A549 (cell line): ENCODE results near the gene TEX47. TPM values are rescaled to one million over a fixed set of nuclear protein-coding genes. Genes with fewer than 3 reads are reported as not detected.

Experiments
- ATAC-seq, 2 experiments: fragments of 200-7000 bp in 1 of 2; fragments of >200 bp in 1 of 2; cut with Nextera tagmentation in 1 of 2; cut with Tn5 transposase in 1 of 2; 3 replicates each; pipeline versions ENCODE4 v1.8.0 to v1.9.1; 2018 to 2020; ENCODE audit warnings: mild to moderate bottlenecking in 1 of 2, moderate library complexity in 1 of 2
- CTCF ChIA-PET: fragments of 300-600 bp; sonication (Branson Sonifier 250); formaldehyde crosslinking; extraction: SDS; loops from one replicate; lab custom pipeline; 2021; ENCODE audit warnings: antibody characterized with exemption, inconsistent platforms; lab: Yijun Ruan, JAX
- POLR2A ChIA-PET: fragments of 350-600 bp; formaldehyde crosslinking; extraction: SDS; loops from one replicate; lab custom pipeline; 2021; ENCODE audit warnings: antibody characterized with exemption, inconsistent platforms; lab: Yijun Ruan, JAX
- DNase-seq, 2 experiments: peaks; one replicate each; pipeline versions ENCODE4 v3.0.0 to v3.0.0-alpha.2; 2011 to 2016; ENCODE audit warnings: low read depth in 1 of 2, low spot score in 1 of 2
- FAIRE-seq: peaks from 2 replicates; lab custom pipeline; 2011; peaks lifted over from hg19 to GRCh38; lab: Jason Lieb, UNC
- H3K27ac ChIP-seq, 2 experiments: fragments of >200 bp; sonication (Bioruptor Twin); formaldehyde crosslinking; 3 replicates each; pipeline ENCODE4 v1.5.1; 2016 to 2017
- H3K4me1 ChIP-seq: fragments of >200 bp; sonication (Bioruptor Twin); formaldehyde crosslinking; 3 replicates; pipeline ENCODE4 v1.6.1; 2016
- H3K4me2 ChIP-seq: fragments of >200 bp; sonication (Bioruptor Twin); formaldehyde crosslinking; 3 replicates; pipeline ENCODE4 v1.6.1; 2016
- H3K4me3 ChIP-seq: fragments of >200 bp; sonication (Bioruptor Twin); formaldehyde crosslinking; 3 replicates; pipeline ENCODE4 v1.5.1; 2016
- H3K9me3 ChIP-seq: fragments of >200 bp; sonication (Bioruptor Twin); formaldehyde crosslinking; 3 replicates; pipeline ENCODE4 v1.6.1; 2016
- ATOH8 ChIP-seq: fragments of 250-450 bp; sonication (Bioruptor Pico); IDR thresholded peaks from 2 replicates; pipeline ENCODE4 v1.5.0; 2020; ENCODE audit warnings: low read depth, mild to moderate bottlenecking, moderate library complexity
- CTCF ChIP-seq: fragments of >200 bp; sonication (Bioruptor Twin); formaldehyde crosslinking; IDR thresholded peaks from 3 replicates; pipeline ENCODE4 v1.5.1; 2016
- EP300 ChIP-seq, 2 experiments: fragments of >200 bp; sonication (Bioruptor Twin); formaldehyde crosslinking; IDR thresholded peaks; 2 replicates in 1 of 2; 3 replicates in 1 of 2; pipeline ENCODE4 v1.6.1; 2016 to 2017
- GATA3 ChIP-seq: IDR thresholded peaks from 2 replicates; pipeline ENCODE4 v1.6.1; 2012; ENCODE audit warnings: borderline replicate concordance
- HES2 ChIP-seq: fragments of >200 bp; sonication (Bioruptor Twin); formaldehyde crosslinking; IDR thresholded peaks from 2 replicates; pipeline ENCODE4 v1.6.1; 2016
- HEYL ChIP-seq: fragments of 250-450 bp; sonication (Bioruptor Pico); IDR thresholded peaks from 2 replicates; pipeline ENCODE4 v1.8.0; 2021; ENCODE audit warnings: mild to moderate bottlenecking, moderate library complexity
- HOXA7 ChIP-seq: fragments of 250-450 bp; sonication (Bioruptor Pico); IDR thresholded peaks from 2 replicates; pipeline ENCODE4 v1.5.0; 2020; ENCODE audit warnings: mild to moderate bottlenecking, moderate library complexity
- HOXB13 ChIP-seq: fragments of 250-450 bp; sonication (Bioruptor Pico); IDR thresholded peaks from 2 replicates; pipeline ENCODE4 v1.5.0; 2020; ENCODE audit warnings: low read depth, mild to moderate bottlenecking, moderate library complexity
- JUNB ChIP-seq: fragments of >200 bp; sonication (Bioruptor Twin); formaldehyde crosslinking; IDR thresholded peaks from 2 replicates; pipeline ENCODE4 v1.6.1; 2016
- KDM5A ChIP-seq: fragments of 200-600 bp; sonication (generic); IDR thresholded peaks from 2 replicates; pipeline ENCODE4 v1.6.1; 2016; ENCODE audit warnings: antibody characterized with exemption, mild to moderate bottlenecking
- MAFK ChIP-seq: fragments of 450-650 bp; IDR thresholded peaks from 2 replicates; pipeline ENCODE4 v1.6.1; 2014; ENCODE audit not compliant: partially characterized antibody
- MAX ChIP-seq: IDR thresholded peaks from 2 replicates; pipeline ENCODE4 v1.6.1; 2012
- MAZ ChIP-seq: fragments of 150-350 bp; IDR thresholded peaks from 2 replicates; pipeline ENCODE4 v1.6.1; 2014; ENCODE audit warnings: antibody characterized with exemption, low read depth, low read length, borderline replicate concordance
- NFE2L2 ChIP-seq: fragments of 150-350 bp; conservative IDR thresholded peaks from 2 replicates; pipeline ENCODE4 v1.6.1; 2014; ENCODE audit warnings: low read length
- PBX3 ChIP-seq: IDR thresholded peaks from 2 replicates; pipeline ENCODE4 v1.6.1; 2012
- PHF8 ChIP-seq: fragments of 200-600 bp; sonication (generic); IDR thresholded peaks from 2 replicates; pipeline ENCODE4 v1.6.1; 2016; ENCODE audit warnings: low read depth, mild to moderate bottlenecking, antibody characterized with exemption, moderate library complexity, borderline replicate concordance
- POLR2AphosphoS2 ChIP-seq: conservative IDR thresholded peaks from 2 replicates; pipeline ENCODE4 v1.6.1; 2012; ENCODE audit warnings: low read length, improper control_type of control experiment, inconsistent platforms
- RARB ChIP-seq: fragments of 250-450 bp; sonication (Bioruptor Pico); IDR thresholded peaks from 2 replicates; pipeline ENCODE4 v1.8.0; 2021; ENCODE audit warnings: mild to moderate bottlenecking, moderate library complexity
- SREBF2 ChIP-seq: fragments of 450-650 bp; IDR thresholded peaks from 2 replicates; pipeline ENCODE4 v1.6.1; 2014; ENCODE audit warnings: mild to moderate bottlenecking, moderate library complexity
- USF2 ChIP-seq: fragments of 450-650 bp; IDR thresholded peaks from 2 replicates; pipeline ENCODE4 v1.6.1; 2014; ENCODE audit warnings: antibody characterized with exemption
- ZNF302 ChIP-seq: fragments of 250-450 bp; sonication (Bioruptor Pico); IDR thresholded peaks from 2 replicates; pipeline ENCODE4 v1.9.0; 2021; ENCODE audit warnings: inconsistent platforms, mild to moderate bottlenecking, moderate library complexity
- WGBS: methylation state at CpG from one replicate; pipeline ENCODE4 v1.1.6; 2017; ENCODE audit errors: missing lambda C conversion rate; 5-methylcytosine and 5-hydroxymethylcytosine counted together
- polyA plus RNA-seq, 4 experiments: library from polyadenylated mRNA; depleted of rRNA in 3 of 4; stranded (reverse); fragments of >200 nt; fragmentation: RNase III in 1 of 4; extraction: RNeasy Plus Mini Kit Qiagen cat#74134 plus additional on column Dnase treatment in 1 of 4; gene quantifications; 2 replicates in 3 of 4; 3 replicates in 1 of 4; pipeline ENCODE4 v1.2.3, GENCODE V29; 2011 to 2017

TEX47 gene
- polyA plus RNA-seq, 2 of the 4 experiments (the other 2 are of a cell fraction): not detected

- POLR2A ChIA-PET: no interaction called here
- no peak for TF ChIP-seq HOXB13 (CRISPR knock-in tag)
- no peak for TF ChIP-seq PBX3
- TF ChIP-seq, all 56 proteins: peak for 0
- CTCF ChIA-PET: no interaction called here
- Histone ChIP-seq H3K4me1 (no peaks in the 10 kb centered on the region), H3K4me2 (no peak overlapping the region), H3K9me3 (no peaks in the 10 kb centered on the region), H3K27ac (no peak overlapping the region), H3K4me3 (no peak overlapping the region)
- 3% methylated on average over 3 of the region's 3 CpGs for WGBS
- DNase-seq (no peak), FAIRE-seq (no peak), ATAC-seq (no peak)
Measured at GRCh38 chr7:88801046-88801445, 5.5 kb upstream of the TEX47 start.

GRCh38 chr7:88792361-88792760 lies 3.2 kb downstream of the TEX47 start:
- 0% methylated on average over 3 of the region's 3 CpGs for WGBS
- Histone ChIP-seq H3K4me2 (no peak overlapping the region), H3K27ac (no peak overlapping the region), H3K4me1 (no peaks in the 10 kb centered on the region), H3K9me3 (no peaks in the 10 kb centered on the region), H3K4me3 (no peak overlapping the region)
- no peak for FAIRE-seq
- ChIA-PET CTCF (interaction anchor here (0.8 kb wide), 1 partner anchor 29 kb away, joined by 3 read pairs; no protein-coding TSS in a partner anchor), POLR2A (no interaction called here)
- TF ChIP-seq NFE2L2: no peak
- TF ChIP-seq EP300 (IDR thresholded peaks at IDR 0.05): no peak
- TF ChIP-seq GATA3: no peak
- TF ChIP-seq KDM5A: no peak
- no peak for TF ChIP-seq USF2
- TF ChIP-seq HEYL (CRISPR knock-in tag): no peak
- no peak for TF ChIP-seq MAX
- TF ChIP-seq JUNB: no peak
- TF ChIP-seq SREBF2: no peak
- TF ChIP-seq MAZ: no peak
- TF ChIP-seq CTCF: no peak
- no peak for DNase-seq
- ATAC-seq: no peak

GRCh38 chr7:88791891-88792290 lies 3.6 kb downstream of the TEX47 start:
- CTCF ChIA-PET: no interaction called here
- Histone ChIP-seq H3K4me2 (no peak overlapping the region), H3K4me3 (no peak overlapping the region), H3K4me1 (no peaks in the 10 kb centered on the region), H3K9me3 (no peaks in the 10 kb centered on the region), H3K27ac (no peak overlapping the region)
- no peak for TF ChIP-seq HES2
- no peak for TF ChIP-seq HEYL (CRISPR knock-in tag)
- TF ChIP-seq ZNF302 (CRISPR knock-in tag): no peak
- no peak for TF ChIP-seq SREBF2
- TF ChIP-seq POLR2AphosphoS2: no peak
- no peak for TF ChIP-seq MAX
- TF ChIP-seq RARB (CRISPR knock-in tag): no peak
- no peak for TF ChIP-seq HOXA7
- no peak for TF ChIP-seq ATOH8 (CRISPR knock-in tag)
- no peak for TF ChIP-seq MAFK
- no peak for TF ChIP-seq KDM5A
- TF ChIP-seq PHF8: no peak
- FAIRE-seq: no peak
- ATAC-seq: no peak
- POLR2A ChIA-PET: no interaction called here
- no peak for DNase-seq
- 2% methylated on average over 4 of the region's 4 CpGs for WGBS
